Central memory CD4-positive, alpha-beta T cell (primary cell): Measurements from ENCODE around the gene SGMS1.
"Not testable (repeated sequence)": the region's sequence is repeated elsewhere in the genome, so short reads cannot be mapped to it uniquely, and the experiment has no call there.

ENCODE experiments used
- DNase-seq: peaks from one replicate; pipeline ENCODE4 v3.0.0; 2022

SGMS1 gene

GRCh38 chr10:50281210-50281966 is 342.4 kb downstream of the SGMS1 start:
- no peak for DNase-seq

GRCh38 chr10:50280049-50280841 is 343.5 kb downstream of the SGMS1 start:
- no peak for DNase-seq

DNA sequence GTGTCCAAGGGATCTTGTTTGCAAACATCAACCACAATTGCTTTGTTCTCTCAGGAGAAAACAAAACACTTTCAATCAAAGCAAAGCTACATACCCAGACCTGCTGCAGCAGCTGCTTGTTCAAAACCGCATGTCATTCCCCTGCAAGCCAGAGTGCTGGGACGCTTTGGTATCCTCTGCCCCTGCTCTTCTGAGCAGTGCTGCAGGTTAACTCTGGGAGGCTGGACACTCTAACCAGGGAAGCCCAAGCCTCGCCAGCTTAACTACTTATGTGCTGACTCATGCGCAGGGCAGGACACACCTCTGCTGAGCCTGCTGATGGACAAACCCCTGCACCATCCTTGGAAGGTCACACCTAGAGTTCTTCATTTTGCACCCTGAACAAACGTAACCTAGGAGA is 344.3 kb downstream of the SGMS1 start:
- DNase-seq = no peak

- DNase-seq = no peak
Measured at GRCh38 chr10:50275650-50276235, 348.0 kb downstream of the SGMS1 start.

GRCh38 chr10:50272531-50272930 is 351.2 kb downstream of the SGMS1 start:
- DNase-seq = no peak

GRCh38 chr10:50271564-50272250 is 352.0 kb downstream of the SGMS1 start:
- no peak for DNase-seq

DNA sequence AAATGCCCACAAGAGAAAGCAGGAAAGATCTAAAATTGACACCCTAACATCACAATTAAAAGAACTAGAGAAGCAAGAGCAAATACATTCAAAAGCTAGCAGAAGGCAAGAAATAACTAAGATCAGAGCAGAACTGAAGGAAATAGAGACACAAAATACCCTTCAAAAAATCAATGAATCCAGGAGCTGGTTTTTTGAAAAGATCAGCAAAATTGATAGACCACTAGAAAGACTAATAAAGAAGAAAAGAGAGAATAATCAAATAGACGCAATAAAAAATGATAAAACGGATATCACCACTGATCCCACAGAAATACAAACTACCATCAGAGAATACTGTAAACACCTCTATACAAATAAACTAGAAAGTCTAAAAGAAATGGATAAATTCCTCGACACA is 355.9 kb downstream of the SGMS1 start:
- DNase-seq = not testable (repeated sequence)

GRCh38 chr10:50262625-50263024 is 361.1 kb downstream of the SGMS1 start:
- not testable (repeated sequence) for DNase-seq

- no peak for DNase-seq
Measured at GRCh38 chr10:50260791-50261281, 362.9 kb downstream of the SGMS1 start.
